ENCODE measurements around the gene SPIN1. TPM values are rescaled to one million over a fixed set of nuclear protein-coding genes. Genes with fewer than 3 reads are reported as not detected.

Gene SPIN1
- total RNA-seq, 2 donors from 2014 or later, result 81.2 to 145 TPM

- H3K4me3 ChIP-seq, result no peak overlapping the region
- no peaks in the 10 kb centered on the region for H3K4me1 ChIP-seq (ENCODE audit: control insufficient read depth in 1 of 2, low read depth in 2 of 2)
- H3K9me3 ChIP-seq, result no peaks in the 10 kb centered on the region
- H3K27me3 ChIP-seq (replicated peaks; ENCODE audit: insufficient read depth), result no peaks in the 10 kb centered on the region
- no peak for ATAC-seq (ENCODE audit: insufficient number of reproducible peaks, low FRiP score, low read depth)
- TF ChIP-seq CTCF (IDR thresholded peaks at IDR 0.05), result no peak
- no peaks in the 10 kb centered on the region for H3K36me3 ChIP-seq
- DNase-seq (ENCODE audit: low spot score), result no peak
- no peak overlapping the region for H3K27ac ChIP-seq
These were observed 109.0 kb downstream of the SPIN1 start for GRCh38 chr9:88497224-88497623.

GRCh38 chr9:88498880-88499279, 110.6 kb downstream of the SPIN1 start:
- Histone ChIP-seq H3K4me3 (no peak overlapping the region), H3K27ac (no peak overlapping the region), H3K9me3 (no peaks in the 10 kb centered on the region), H3K36me3 (no peaks in the 10 kb centered on the region), H3K4me1 (ENCODE audit: control insufficient read depth in 1 of 2, low read depth in 2 of 2) (no peaks in the 10 kb centered on the region), H3K27me3 (replicated peaks; ENCODE audit: insufficient read depth) (no peaks in the 10 kb centered on the region)
- TF ChIP-seq CTCF (IDR thresholded peaks at IDR 0.05), result no peak
- ATAC-seq (ENCODE audit: insufficient number of reproducible peaks, low FRiP score, low read depth), result no peak
- no peak for DNase-seq (ENCODE audit: low spot score)

GRCh38 chr9:88501086-88501485, 112.8 kb downstream of the SPIN1 start:
- Histone ChIP-seq H3K27me3 (replicated peaks; ENCODE audit: insufficient read depth) (no peaks in the 10 kb centered on the region), H3K36me3 (no peaks in the 10 kb centered on the region), H3K4me1 (ENCODE audit: control insufficient read depth in 1 of 2, low read depth in 2 of 2) (no peaks in the 10 kb centered on the region), H3K4me3 (no peak overlapping the region), H3K9me3 (no peaks in the 10 kb centered on the region), H3K27ac (no peak overlapping the region)
- TF ChIP-seq CTCF (IDR thresholded peaks at IDR 0.05), result no peak
- DNase-seq (ENCODE audit: low spot score) (no peak), ATAC-seq (ENCODE audit: insufficient number of reproducible peaks, low FRiP score, low read depth) (no peak)

GRCh38 chr9:88502552-88503034, 114.3 kb downstream of the SPIN1 start:
- TF ChIP-seq CTCF (IDR thresholded peaks at IDR 0.05), result no peak
- no peak for ATAC-seq (ENCODE audit: insufficient number of reproducible peaks, low FRiP score, low read depth)
- H3K27ac ChIP-seq, result no peak overlapping the region
- DNase-seq (ENCODE audit: low spot score), result no peak
- H3K4me3 ChIP-seq, result no peak overlapping the region
- H3K4me1 ChIP-seq (ENCODE audit: control insufficient read depth in 1 of 2, low read depth in 2 of 2), result no peaks in the 10 kb centered on the region
- H3K9me3 ChIP-seq, result no peaks in the 10 kb centered on the region
- H3K27me3 ChIP-seq (replicated peaks; ENCODE audit: insufficient read depth), result no peaks in the 10 kb centered on the region
- H3K36me3 ChIP-seq, result no peaks in the 10 kb centered on the region

- DNase-seq (ENCODE audit: low spot score) (no peak), ATAC-seq (ENCODE audit: insufficient number of reproducible peaks, low FRiP score, low read depth) (no peak)
- H3K27me3 ChIP-seq (replicated peaks; ENCODE audit: insufficient read depth), result no peaks in the 10 kb centered on the region
- no peaks in the 10 kb centered on the region for H3K36me3 ChIP-seq
- no peaks in the 10 kb centered on the region for H3K4me1 ChIP-seq (ENCODE audit: control insufficient read depth in 1 of 2, low read depth in 2 of 2)
- TF ChIP-seq CTCF (IDR thresholded peaks at IDR 0.05), result no peak
- no peak overlapping the region for H3K27ac ChIP-seq
- no peak overlapping the region for H3K4me3 ChIP-seq
- no peaks in the 10 kb centered on the region for H3K9me3 ChIP-seq
These were observed 115.0 kb downstream of the SPIN1 start for GRCh38 chr9:88503081-88503844.
